Stimulated activated CD8-positive, alpha-beta memory T cell treated with anti-CD3 and anti-CD28 coated beads, Interleukin-2, amount 100 ng/mL, for 48 hours (primary cell): Measurements from ENCODE around the gene YBX2.
A peak's percentile ranks its signal among the peaks of the same experiment; 100 is the strongest.

Experiments used
- DNase-seq, 2 donors: peaks; one replicate each; pipeline ENCODE4 v3.0.0-alpha.2; 2020; ENCODE audit warnings: low read depth in 2 of 2

Gene YBX2

GRCh38 chr17:7304179-7304578 is 9.7 kb upstream of the YBX2 start:
- DNase-seq: no peak

- DNase-seq: peak; percentile 70 to 73
Observed at GRCh38 chr17:7296189-7296861, 1.9 kb upstream of the YBX2 start.

- DNase-seq: no peak
Observed at GRCh38 chr17:7295230-7296180, 1.1 kb upstream of the YBX2 start.

GRCh38 chr17:7293816-7294613 is 424 bp downstream of the YBX2 start:
- peak in 1 of 2 donors; percentile 15 for DNase-seq

- no peak for DNase-seq
Observed at GRCh38 chr17:7293159-7293558, 1.3 kb downstream of the YBX2 start.

- no peak for DNase-seq
Observed at GRCh38 chr17:7292729-7293128, 1.7 kb downstream of the YBX2 start.

- DNase-seq: no peak
Observed at GRCh38 chr17:7292194-7292593, 2.2 kb downstream of the YBX2 start.

- DNase-seq: no peak
Observed at GRCh38 chr17:7290685-7291084, 3.8 kb downstream of the YBX2 start.

- DNase-seq: no peak
Observed at GRCh38 chr17:7290166-7290565, 4.3 kb downstream of the YBX2 start.

GRCh38 chr17:7289256-7290032 is 5.0 kb downstream of the YBX2 start:
- DNase-seq: no peak

GRCh38 chr17:7285679-7286078 is 8.8 kb downstream of the YBX2 start:
- DNase-seq: no peak

- no peak for DNase-seq
Observed at GRCh38 chr17:7284911-7285310, 9.5 kb downstream of the YBX2 start.

GRCh38 chr17:7283471-7284216 is 10.8 kb downstream of the YBX2 start:
- DNase-seq: no peak

- DNase-seq: no peak
Observed at GRCh38 chr17:7282752-7283321, 11.6 kb downstream of the YBX2 start.

GRCh38 chr17:7281953-7282751 is 12.3 kb downstream of the YBX2 start:
- DNase-seq: no peak

- peak; percentile 88 to 92 for DNase-seq
Observed at GRCh38 chr17:7281074-7281952, 13.1 kb downstream of the YBX2 start, which contains the start of gene SLC2A4. Gene SLC2A4, plus strand, starts transcription at chr17:7281718. Its CDS starts 217 bp downstream, at chr17:7281935.

- DNase-seq: peak; percentile 67 to 78
Observed at GRCh38 chr17:7280519-7281073, 13.8 kb downstream of the YBX2 start.

- DNase-seq: no peak
Observed at GRCh38 chr17:7279448-7279847, 15.0 kb downstream of the YBX2 start.
